Ammon's horn (tissue), 1 donor: Measurements from ENCODE around the gene CCR5.
A peak's percentile ranks its signal among the peaks of the same experiment; 100 is the strongest.

Experiments
- DNase-seq: peaks from one replicate; pipeline ENCODE4 v3.0.0-alpha.2; 2016; ENCODE audit warnings: low spot score

The CCR5 gene

GRCh38 chr3:46359733-46360493, 10.8 kb upstream of the CCR5 start:
- DNase-seq = peak; percentile 67

GRCh38 chr3:46360907-46361306, 9.8 kb upstream of the CCR5 start:
- no peak for DNase-seq

GRCh38 chr3:46361408-46362283, 9.1 kb upstream of the CCR5 start:
- DNase-seq = no peak

GRCh38 chr3:46365041-46365440, 5.7 kb upstream of the CCR5 start:
- no peak for DNase-seq

GRCh38 chr3:46365737-46366524, 4.8 kb upstream of the CCR5 start:
- DNase-seq = no peak

- no peak for DNase-seq
Measured at GRCh38 chr3:46367811-46368210, 2.9 kb upstream of the CCR5 start.

- peak; percentile 82 for DNase-seq
Measured at GRCh38 chr3:46368569-46368968, 2.2 kb upstream of the CCR5 start.

GRCh38 chr3:46369151-46369550, 1.6 kb upstream of the CCR5 start:
- DNase-seq = no peak

GRCh38 chr3:46369675-46370132, 1.0 kb upstream of the CCR5 start:
- DNase-seq = no peak

- DNase-seq = no peak
Measured at GRCh38 chr3:46371519-46372340, 984 bp downstream of the CCR5 start.

GRCh38 chr3:46372492-46373359, 2.0 kb downstream of the CCR5 start:
- DNase-seq = no peak

GRCh38 chr3:46374755-46375154, 4.0 kb downstream of the CCR5 start:
- no peak for DNase-seq

GRCh38 chr3:46375218-46375617, 4.5 kb downstream of the CCR5 start:
- DNase-seq = no peak

- DNase-seq = no peak
Measured at GRCh38 chr3:46375814-46376213, 5.1 kb downstream of the CCR5 start.

- peak; percentile 82 for DNase-seq
Measured at GRCh38 chr3:46378426-46378942, 7.7 kb downstream of the CCR5 start.

- no peak for DNase-seq
Measured at GRCh38 chr3:46380471-46381221, 9.9 kb downstream of the CCR5 start.

- DNase-seq = no peak
Measured at GRCh38 chr3:46381625-46382024, 10.9 kb downstream of the CCR5 start.

GRCh38 chr3:46383211-46383950, 12.6 kb downstream of the CCR5 start:
- DNase-seq = peak; percentile 51

GRCh38 chr3:46383951-46384330, 13.2 kb downstream of the CCR5 start:
- DNase-seq = no peak
